Globus pallidus (tissue), 1 donor: Measurements from ENCODE around the gene ADAMTS13.

ENCODE experiments used
- DNase-seq: peaks from one replicate; pipeline ENCODE4 v3.0.0-alpha.2; 2015; ENCODE audit warnings: low spot score

The ADAMTS13 gene

DNA sequence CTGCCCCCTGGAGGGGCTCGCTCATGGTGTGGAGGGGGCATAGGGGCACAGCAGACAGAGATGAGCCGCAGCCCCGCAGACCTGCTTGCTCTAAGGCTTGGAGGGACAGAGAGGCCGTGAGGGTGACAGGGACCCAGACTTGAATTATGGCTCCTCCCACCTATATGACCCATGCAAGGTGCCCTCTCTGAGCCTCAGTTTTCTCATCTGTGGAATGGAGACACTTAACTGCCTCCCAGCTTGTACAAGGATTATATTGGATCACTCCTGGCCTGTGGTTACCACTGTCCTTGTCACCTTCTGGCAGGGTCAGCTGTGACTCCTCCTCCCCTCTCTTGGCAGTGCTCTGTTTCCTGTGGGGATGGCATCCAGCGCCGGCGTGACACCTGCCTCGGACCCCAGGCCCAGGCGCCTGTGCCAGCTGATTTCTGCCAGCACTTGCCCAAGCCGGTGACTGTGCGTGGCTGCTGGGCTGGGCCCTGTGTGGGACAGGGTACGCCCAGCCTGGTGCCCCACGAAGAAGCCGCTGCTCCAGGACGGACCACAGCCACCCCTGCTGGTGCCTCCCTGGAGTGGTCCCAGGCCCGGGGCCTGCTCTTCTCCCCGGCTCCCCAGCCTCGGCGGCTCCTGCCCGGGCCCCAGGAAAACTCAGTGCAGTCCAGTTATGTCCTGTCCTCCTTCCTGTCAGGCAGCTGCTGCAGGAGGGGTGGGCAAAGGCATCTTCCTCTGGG is 32.9 kb downstream of the ADAMTS13 start:
- DNase-seq = no peak

DNA sequence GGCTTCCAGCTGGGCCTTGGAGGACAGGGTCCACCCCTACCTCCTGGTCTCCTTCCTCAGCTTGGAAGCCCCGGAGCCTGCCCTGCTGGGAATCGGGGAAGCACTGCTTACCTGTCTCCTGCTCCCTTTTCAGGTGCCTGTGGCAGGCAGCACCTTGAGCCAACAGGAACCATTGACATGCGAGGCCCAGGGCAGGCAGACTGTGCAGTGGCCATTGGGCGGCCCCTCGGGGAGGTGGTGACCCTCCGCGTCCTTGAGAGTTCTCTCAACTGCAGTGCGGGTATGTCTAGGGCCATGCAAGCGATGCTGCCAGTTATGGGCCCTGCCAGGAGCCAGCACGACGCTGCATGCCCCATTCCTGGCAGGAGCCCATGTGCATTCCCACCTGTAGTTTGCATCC is 33.8 kb downstream of the ADAMTS13 start:
- DNase-seq = no peak

- DNase-seq = no peak
Measured at GRCh38 chr9:133456409-133456808, 34.2 kb downstream of the ADAMTS13 start.

- DNase-seq = no peak
Measured at GRCh38 chr9:133457233-133457632, 35.1 kb downstream of the ADAMTS13 start.

- DNase-seq = no peak
Measured at GRCh38 chr9:133457748-133458147, 35.6 kb downstream of the ADAMTS13 start.

DNA sequence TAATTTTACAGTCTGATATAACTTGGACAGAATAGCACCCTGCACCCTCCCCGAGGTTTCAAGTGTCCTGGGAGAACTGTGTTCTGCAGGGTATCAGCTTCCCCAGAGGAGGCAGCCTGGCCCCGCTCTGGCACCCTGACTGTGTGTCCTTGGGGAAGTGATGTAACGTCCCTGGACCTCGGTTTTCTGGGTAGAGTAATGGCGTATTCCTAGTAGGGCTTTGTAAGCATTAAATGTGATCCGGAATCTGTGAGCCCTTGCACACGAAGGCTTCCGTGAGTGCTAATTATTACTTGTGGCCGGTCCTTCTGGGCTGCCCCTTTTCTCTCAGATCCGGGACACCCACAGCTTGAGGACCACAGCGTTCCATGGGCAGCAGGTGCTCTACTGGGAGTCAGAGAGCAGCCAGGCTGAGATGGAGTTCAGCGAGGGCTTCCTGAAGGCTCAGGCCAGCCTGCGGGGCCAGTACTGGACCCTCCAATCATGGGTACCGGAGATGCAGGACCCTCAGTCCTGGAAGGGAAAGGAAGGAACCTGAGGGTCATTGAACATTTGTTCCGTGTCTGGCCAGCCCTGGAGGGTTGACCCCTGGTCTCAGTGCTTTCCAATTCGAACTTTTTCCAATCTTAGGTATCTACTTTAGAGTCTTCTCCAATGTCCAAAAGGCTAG is 36.6 kb downstream of the ADAMTS13 start:
- no peak for DNase-seq

DNA sequence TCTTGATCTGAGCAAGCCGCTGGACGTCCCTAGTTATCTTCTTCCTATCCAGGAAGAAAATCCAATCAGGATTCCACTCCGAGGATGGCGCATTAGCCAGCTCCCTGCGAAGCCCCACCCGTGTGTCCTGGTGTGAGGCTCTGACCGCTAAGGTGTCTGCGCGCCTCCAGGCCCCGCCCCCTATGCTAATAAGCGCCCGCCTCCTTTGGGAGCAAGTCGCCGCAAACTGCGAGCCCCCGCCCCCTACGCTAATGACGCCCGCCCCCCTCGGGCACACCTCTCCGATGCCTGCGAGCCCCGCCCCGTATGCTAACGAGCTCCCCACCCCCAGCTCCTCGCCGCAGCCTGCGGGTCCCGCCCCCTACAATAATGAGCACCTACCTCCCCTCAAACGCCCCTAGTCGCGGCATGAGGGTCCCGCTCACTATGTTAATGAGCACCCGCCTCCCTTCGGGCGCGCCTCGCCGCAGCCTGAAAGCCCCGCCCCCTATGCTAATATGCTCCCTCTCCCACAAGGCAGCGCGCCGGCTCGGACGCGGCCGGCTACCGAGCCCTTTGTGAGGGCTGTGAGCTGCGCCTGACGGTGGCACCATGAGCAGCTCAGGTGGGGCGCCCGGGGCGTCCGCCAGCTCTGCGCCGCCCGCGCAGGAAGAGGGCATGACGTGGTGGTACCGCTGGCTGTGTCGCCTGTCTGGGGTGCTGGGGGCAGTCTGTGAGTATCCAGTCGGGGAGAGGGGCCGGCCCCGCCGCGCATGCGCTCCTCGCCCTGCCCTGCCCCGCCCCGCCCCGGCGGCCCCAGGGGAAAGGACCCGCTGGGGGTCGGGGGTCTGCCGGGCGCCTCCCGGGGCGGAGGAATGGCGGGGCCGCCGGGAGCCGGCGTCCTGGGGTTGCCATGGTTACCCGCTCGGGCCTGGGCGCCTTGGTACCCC is 37.6 kb downstream of the ADAMTS13 start, which contains the start of gene CACFD1:
Gene CACFD1 (plus strand): TSS at position 503 of the 929 bp plus-strand sequence. CDS start 89 bp downstream, at position 592.
- DNase-seq = peak; percentile 96

DNA sequence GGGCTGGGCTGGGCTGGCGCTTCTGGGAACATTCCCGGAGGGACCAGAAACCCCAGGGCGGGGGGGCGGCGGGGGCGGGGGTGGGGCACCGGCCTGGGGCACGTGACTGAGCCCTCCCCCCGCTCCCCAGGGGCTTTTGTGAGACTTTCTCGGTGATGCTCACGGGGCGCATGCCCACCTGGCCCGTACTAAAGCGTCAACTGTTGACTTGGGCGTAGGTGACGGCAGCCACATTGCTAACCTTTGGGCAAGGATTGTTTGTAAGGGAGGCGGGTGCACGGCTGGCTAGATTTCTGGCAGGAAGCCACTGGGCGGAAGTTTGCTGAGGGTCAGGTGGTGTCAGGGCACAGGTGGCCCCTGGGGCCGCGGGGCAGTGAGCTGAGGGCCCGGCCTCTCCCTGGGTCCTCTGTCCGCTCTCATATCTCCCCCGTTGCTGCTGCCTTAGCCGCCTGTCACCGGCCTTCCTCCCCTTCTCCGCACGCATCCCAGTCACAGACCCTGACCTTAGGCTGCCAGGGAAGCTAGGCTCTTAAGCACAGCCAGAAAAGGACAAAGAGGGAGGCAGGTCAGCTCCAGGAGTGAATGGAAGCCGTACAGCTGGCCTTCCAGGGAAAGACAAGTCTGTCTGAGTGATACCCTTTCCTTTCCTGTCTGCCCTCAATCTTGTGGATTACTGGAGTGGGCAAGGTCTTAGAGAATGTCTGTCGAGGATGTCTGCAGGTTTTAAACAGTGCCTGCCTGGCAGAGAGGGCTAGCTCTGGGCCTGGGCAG is 38.4 kb downstream of the ADAMTS13 start:
- DNase-seq = peak; percentile 50

DNA sequence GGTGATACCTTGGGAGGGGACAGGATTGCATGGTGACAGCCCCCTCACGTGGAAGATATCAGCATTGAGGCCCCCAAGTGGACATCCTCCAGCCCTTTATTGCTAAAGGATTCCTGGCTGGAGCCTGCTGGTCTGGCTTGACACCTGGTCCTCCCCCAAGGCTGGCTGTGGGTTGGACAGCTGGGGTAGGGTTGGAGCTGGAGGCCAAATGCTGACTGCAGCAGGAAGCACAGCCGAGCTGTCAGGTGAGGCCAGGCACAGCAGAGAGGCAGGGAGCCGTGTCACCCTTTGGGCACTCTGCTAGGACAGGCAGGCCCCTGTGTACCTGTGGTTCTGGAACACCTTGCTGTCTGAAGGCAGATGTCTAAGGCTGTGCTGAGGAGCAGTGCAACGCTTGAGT is 39.8 kb downstream of the ADAMTS13 start:
- DNase-seq = no peak

DNA sequence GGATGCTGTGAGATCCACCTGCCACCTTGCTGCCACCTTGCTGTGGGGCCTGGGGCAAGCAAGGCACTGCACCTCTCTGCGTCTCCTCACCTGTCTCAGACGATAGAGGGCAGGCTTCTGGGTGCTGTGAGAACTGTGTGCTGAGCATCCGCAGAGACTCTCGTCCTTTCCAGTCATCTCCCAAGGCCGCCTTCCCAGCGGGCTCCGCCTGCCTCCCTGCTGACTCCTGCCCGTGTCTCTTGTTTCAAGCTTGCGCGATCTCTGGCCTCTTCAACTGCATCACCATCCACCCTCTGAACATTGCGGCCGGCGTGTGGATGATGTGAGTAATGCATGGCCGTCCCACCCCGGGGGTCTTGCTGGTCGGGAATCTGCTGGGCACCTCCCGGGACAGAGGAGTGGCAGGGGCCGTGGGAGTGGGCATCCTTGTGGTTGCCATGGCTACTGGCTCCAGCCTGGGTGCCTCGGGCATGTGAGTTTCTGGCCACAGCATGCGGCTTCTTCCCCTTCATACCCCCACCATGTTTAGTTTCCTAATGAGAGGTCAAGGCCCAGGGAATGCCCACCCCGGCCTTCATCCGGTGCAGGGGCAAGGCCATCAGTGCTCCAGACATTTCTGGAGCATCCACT is 41.2 kb downstream of the ADAMTS13 start:
- no peak for DNase-seq

DNA sequence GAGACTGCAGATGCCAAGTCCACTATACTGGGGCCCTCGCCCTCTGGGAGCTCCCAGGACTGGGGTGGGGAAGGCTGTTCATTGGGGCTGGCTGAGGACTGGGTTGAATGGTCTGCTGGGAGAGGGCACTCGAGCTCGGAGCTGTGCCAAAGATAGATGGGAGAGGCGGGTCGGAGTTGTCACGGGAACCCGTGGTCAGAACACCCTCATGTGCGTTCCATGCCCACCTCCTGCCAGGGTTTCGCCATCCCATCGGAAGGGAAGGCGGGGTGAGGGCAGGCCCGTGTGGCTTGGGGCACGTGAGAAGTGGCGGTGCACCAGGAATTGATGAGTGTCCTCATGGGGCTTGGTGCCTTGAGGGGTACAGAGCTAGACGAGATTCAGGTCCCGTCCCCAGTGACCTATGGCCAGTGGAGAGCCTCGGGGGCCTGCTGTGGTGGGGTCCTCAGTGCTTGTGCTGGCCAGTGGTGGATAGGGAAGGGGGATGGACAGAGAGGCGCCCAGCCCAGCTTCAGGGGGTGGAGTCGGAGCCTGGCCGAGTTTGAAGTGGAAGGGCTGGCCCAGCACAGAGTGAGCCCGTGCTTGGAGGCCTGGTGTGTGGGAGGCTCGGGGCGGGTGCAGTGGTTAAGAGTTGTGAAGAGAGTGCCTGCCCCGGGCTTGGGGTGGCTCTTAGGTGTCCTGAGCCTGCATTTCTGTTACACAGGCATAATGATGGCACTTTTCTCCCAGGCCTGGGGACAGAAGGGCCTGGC is 41.9 kb downstream of the ADAMTS13 start:
- no peak for DNase-seq

DNA sequence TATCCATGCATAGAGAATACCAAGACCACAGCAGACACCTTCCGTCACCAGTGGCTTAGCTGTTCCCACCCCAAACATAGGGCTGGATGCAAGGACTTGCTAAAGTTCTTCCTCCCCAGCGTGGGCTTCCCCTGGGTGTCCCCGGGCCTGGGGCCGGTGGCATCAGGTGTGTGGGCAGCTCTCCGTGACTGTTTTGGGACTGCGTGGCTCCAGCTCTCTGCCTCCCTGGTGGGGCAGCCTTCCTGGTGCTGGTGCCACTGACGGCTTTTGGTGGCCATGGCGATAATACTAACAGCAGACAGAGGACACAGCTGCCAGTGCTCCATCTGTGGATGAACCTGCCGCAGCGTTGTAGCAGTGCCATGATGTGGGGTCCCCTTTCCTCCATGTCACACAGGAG is 42.5 kb downstream of the ADAMTS13 start:
- DNase-seq = no peak

- DNase-seq = no peak
Measured at GRCh38 chr9:133465984-133466383, 43.8 kb downstream of the ADAMTS13 start.

GRCh38 chr9:133467101-133467500 is 44.9 kb downstream of the ADAMTS13 start:
- no peak for DNase-seq

- DNase-seq = no peak
Measured at GRCh38 chr9:133468374-133468773, 46.2 kb downstream of the ADAMTS13 start.

GRCh38 chr9:133468777-133469421 is 46.7 kb downstream of the ADAMTS13 start:
- DNase-seq = no peak

GRCh38 chr9:133470427-133470924 is 48.3 kb downstream of the ADAMTS13 start:
- no peak for DNase-seq

DNA sequence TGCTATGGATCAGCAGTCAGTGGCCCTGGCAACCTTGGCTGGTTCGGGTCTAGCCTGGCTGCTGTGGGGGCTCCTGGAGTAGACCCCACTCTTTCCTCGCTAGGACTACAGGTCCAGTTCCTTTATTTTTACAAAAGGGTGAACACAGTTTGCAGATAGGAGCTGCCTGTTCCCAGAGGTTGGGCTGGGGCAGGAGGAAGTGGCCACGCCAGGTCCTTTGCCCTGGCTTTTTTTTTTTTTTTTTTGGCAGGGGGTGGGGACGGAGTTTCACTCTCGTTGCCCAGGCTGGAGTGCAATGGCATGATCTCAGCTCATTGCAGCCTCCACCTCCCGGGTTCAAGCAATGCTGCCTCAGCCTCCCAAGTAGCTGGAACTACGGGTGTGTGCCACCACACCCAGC is 48.8 kb downstream of the ADAMTS13 start:
- DNase-seq = no peak

GRCh38 chr9:133471551-133472276 is 49.5 kb downstream of the ADAMTS13 start:
- no peak for DNase-seq
